HepG2 (cell line): ENCODE measurements around the gene USP10. TPM values are rescaled to one million over a fixed set of nuclear protein-coding genes. Genes with fewer than 3 reads are reported as not detected.

Experiments used
- DNMT3B ChIP-seq: conservative IDR thresholded peaks from 2 replicates; pipeline ENCODE4 v1.6.1; 2016; ENCODE audit warnings: missing biosample characterization, control low read depth
- ELF1 ChIP-seq: sonication (generic); formaldehyde crosslinking; IDR thresholded peaks from 2 replicates; pipeline ENCODE4 v1.4.0; 2020; ENCODE audit warnings: missing genetic modification reagents
- JARID2 ChIP-seq: sonication (generic); formaldehyde crosslinking; IDR thresholded peaks from 2 replicates; pipeline ENCODE4 v1.8.1; 2023; ENCODE audit warnings: missing genetic modification reagents, inconsistent platforms; ENCODE audit not compliant: insufficient replicate concordance
- JDP2 ChIP-seq: sonication (generic); formaldehyde crosslinking; IDR thresholded peaks from 2 replicates; pipeline ENCODE4 v1.8.1; 2022; ENCODE audit warnings: missing genetic modification reagents, borderline replicate concordance
- KDM6A ChIP-seq: IDR thresholded peaks from 2 replicates; pipeline ENCODE4 v1.6.1; 2016; ENCODE audit warnings: low read depth
- LCORL ChIP-seq, 2 experiments: fragments of 450-650 bp in 1 of 2; sonication (generic) in 1 of 2; formaldehyde crosslinking in 1 of 2; IDR thresholded peaks; 2 replicates each; pipeline versions ENCODE4 v1.5.0 to v1.6.1; 2017 to 2020; ENCODE audit warnings: antibody characterized with exemption in 1 of 2, missing genetic modification reagents in 1 of 2
- MIER2 ChIP-seq: IDR thresholded peaks from 2 replicates; pipeline ENCODE4 v1.6.1; 2016; ENCODE audit warnings: missing biosample characterization, missing genetic modification reagents
- MYPOP ChIP-seq: sonication (generic); formaldehyde crosslinking; IDR thresholded peaks from 2 replicates; pipeline ENCODE4 v1.8.1; 2023; ENCODE audit warnings: mild to moderate bottlenecking, moderate library complexity, missing genetic modification reagents
- RNF219 ChIP-seq: sonication (generic); formaldehyde crosslinking; IDR thresholded peaks from 2 replicates; pipeline ENCODE4 v1.5.0; 2020; ENCODE audit warnings: mild to moderate bottlenecking, missing genetic modification reagents
- SMAD3 ChIP-seq: sonication (generic); formaldehyde crosslinking; IDR thresholded peaks from 2 replicates; pipeline ENCODE4 v1.4.0; 2020; ENCODE audit warnings: missing genetic modification reagents
- TARDBP ChIP-seq: sonication (generic); formaldehyde crosslinking; IDR thresholded peaks from 2 replicates; pipeline ENCODE4 v1.8.0; 2022; ENCODE audit warnings: mild to moderate bottlenecking, missing genetic modification reagents
- TBX2 ChIP-seq: sonication (generic); formaldehyde crosslinking; IDR thresholded peaks from 2 replicates; pipeline ENCODE4 v1.5.0; 2020; ENCODE audit warnings: missing genetic modification reagents, mild to moderate bottlenecking, borderline replicate concordance
- TCF7L2 ChIP-seq: IDR thresholded peaks from 2 replicates; pipeline ENCODE4 v1.6.1; 2011; ENCODE audit warnings: mild to moderate bottlenecking, low read depth, low read length, moderate library complexity
- TERF1 ChIP-seq: sonication (generic); formaldehyde crosslinking; IDR thresholded peaks from 2 replicates; pipeline ENCODE4 v1.8.0; 2022; ENCODE audit warnings: mild to moderate bottlenecking, missing genetic modification reagents, moderate library complexity
- TFDP1 ChIP-seq: IDR thresholded peaks from 2 replicates; pipeline ENCODE4 v1.6.1; 2016; ENCODE audit warnings: missing compliant biosample characterization, missing genetic modification reagents, borderline replicate concordance
- TP53 ChIP-seq: sonication (generic); formaldehyde crosslinking; conservative IDR thresholded peaks from 2 replicates; pipeline ENCODE4 v1.4.0; 2020; ENCODE audit warnings: missing genetic modification reagents
- ZC3H13 ChIP-seq: sonication (generic); formaldehyde crosslinking; IDR thresholded peaks from 2 replicates; pipeline ENCODE4 v1.8.1; 2023; ENCODE audit warnings: mild to moderate bottlenecking, missing genetic modification reagents, moderate library complexity
- ZNF225 ChIP-seq: sonication (generic); formaldehyde crosslinking; IDR thresholded peaks from 2 replicates; pipeline ENCODE4 v1.4.0; 2020; ENCODE audit warnings: mild to moderate bottlenecking, missing genetic modification reagents
- ZNF232 ChIP-seq: sonication (generic); formaldehyde crosslinking; IDR thresholded peaks from 2 replicates; pipeline ENCODE4 v1.4.0; 2020; ENCODE audit warnings: missing genetic modification reagents, borderline replicate concordance
- ZNF343 ChIP-seq: sonication (generic); formaldehyde crosslinking; IDR thresholded peaks from 2 replicates; pipeline ENCODE4 v1.4.0; 2020; ENCODE audit warnings: mild to moderate bottlenecking, missing genetic modification reagents
- ZNF510 ChIP-seq: sonication (generic); formaldehyde crosslinking; IDR thresholded peaks from 2 replicates; pipeline ENCODE4 v1.4.0; 2020; ENCODE audit warnings: low read depth, mild to moderate bottlenecking, missing genetic modification reagents
- ZNF558 ChIP-seq: sonication (generic); formaldehyde crosslinking; IDR thresholded peaks from 2 replicates; pipeline ENCODE4 v1.9.0; 2022; ENCODE audit warnings: mild to moderate bottlenecking, missing genetic modification reagents, borderline replicate concordance
- polyA plus RNA-seq, 8 experiments: library from polyadenylated mRNA; depleted of rRNA in 3 of 8; stranded (reverse) in 7 of 8; unstranded in 1 of 8; fragments of >200 nt; fragmentation: Illumina TruSeq in 4 of 8; extraction: Trizol in 4 of 8; gene quantifications; 2 replicates each; pipeline versions ENCODE4 v1.2.1 to v1.2.3, GENCODE V29; 2011 to 2016; ENCODE audit warnings: low read depth in 4 of 8, missing spikeins in 1 of 8, mixed read lengths in 1 of 8; ENCODE audit not compliant: insufficient read depth in 1 of 8
- total RNA-seq, 5 experiments: library from RNA; depleted of rRNA; stranded (reverse); fragments of >200 nt; fragmentation: Illumina TruSeq; extraction: Trizol; gene quantifications; 2 replicates each; pipeline ENCODE4 v1.2.3, GENCODE V29; 2016; ENCODE audit warnings: low read depth in 1 of 5

Gene USP10
- total and polyA plus RNA-seq, 2 of the 13 experiments (the other 11 are each of a cell fraction or from before 2014, with no cell fraction given): 79.1 to 122 TPM

GRCh38 chr16:84699712-84700445, at the start of gene USP10 (continued):
- TF ChIP-seq MIER2 (CRISPR knock-in tag): no peak
- no peak for TF ChIP-seq ZNF558 (CRISPR knock-in tag)
- TF ChIP-seq TCF7L2: no peak
- peak; percentile 88 for TF ChIP-seq ELF1 (CRISPR knock-in tag)
- no peak for TF ChIP-seq SMAD3 (CRISPR knock-in tag)
- no peak for TF ChIP-seq KDM6A
- TF ChIP-seq TARDBP: no peak; the same call in 1 of the 2 replicates
- TF ChIP-seq JARID2 (CRISPR knock-in tag): no peak
- no peak; the same call in 1 of the 2 replicates for TF ChIP-seq JDP2
- peak; percentile 10 for TF ChIP-seq TBX2
- TF ChIP-seq ZNF232: no peak
- no peak; the same call in 1 of the 2 replicates for TF ChIP-seq RNF219 (CRISPR knock-in tag)
- 0 out of 2 replicates have a peak, but pooled peaks have one; percentile 34 for TF ChIP-seq MYPOP (CRISPR knock-in tag)
- peak; percentile 83 for TF ChIP-seq ZC3H13 (CRISPR knock-in tag)
- peak; percentile 83; the same call in 1 of the 2 replicates for TF ChIP-seq ZNF343 (CRISPR knock-in tag)
- TF ChIP-seq TFDP1 (CRISPR knock-in tag): peak; percentile 82; the same call in 1 of the 2 replicates
- no peak for TF ChIP-seq TERF1
- TF ChIP-seq DNMT3B: no peak; the same call in 1 of the 2 replicates
- TF ChIP-seq ZNF225 (CRISPR knock-in tag): no peak
- no peak for TF ChIP-seq ZNF510
- TF ChIP-seq TP53 (CRISPR knock-in tag): no peak
- no peak for TF ChIP-seq LCORL (IDR thresholded peaks at IDR 0.05)
- peak; percentile 79 for TF ChIP-seq LCORL (CRISPR knock-in tag; IDR thresholded peaks at IDR 0.05)
